Smooth muscle cell (in vitro differentiated cells): ENCODE data around the gene SIRPA. TPM values are rescaled to one million over a fixed set of nuclear protein-coding genes. Genes with fewer than 3 reads are reported as not detected.

ENCODE experiments used
- DNase-seq: peaks from one replicate; lab custom pipeline; 2025; ENCODE audit not compliant: unreplicated experiment; lab: John Stamatoyannopoulos, UW
- H2AFZ ChIP-seq: fragments of 200-600 bp; sonication (generic); 2 replicates; pipeline ENCODE4 v1.6.0; 2016; ENCODE audit warnings: antibody characterized with exemption, low read depth, mild to moderate bottlenecking
- H3F3A ChIP-seq: fragments of 200-600 bp; sonication (generic); 2 replicates; pipeline ENCODE4 v1.6.0; 2017; ENCODE audit warnings: antibody characterized with exemption, low read depth
- H3K27ac ChIP-seq: fragments of 200-600 bp; sonication (generic); 2 replicates; pipeline ENCODE4 v1.5.1; 2016; ENCODE audit warnings: low read depth, mild to moderate bottlenecking
- H3K27me3 ChIP-seq: fragments of 200-600 bp; sonication (generic); 2 replicates; pipeline ENCODE4 v1.6.1; 2016; ENCODE audit warnings: low read depth, mild to moderate bottlenecking
- H3K36me3 ChIP-seq: fragments of 200-600 bp; sonication (generic); 2 replicates; pipeline ENCODE4 v1.5.1; 2016; ENCODE audit warnings: low read depth
- H3K4me1 ChIP-seq: fragments of 200-600 bp; sonication (generic); 2 replicates; pipeline ENCODE4 v1.5.1; 2016; ENCODE audit warnings: low read depth
- H3K4me2 ChIP-seq: fragments of 200-600 bp; sonication (generic); 2 replicates; pipeline ENCODE4 v1.6.0; 2016; ENCODE audit warnings: mild to moderate bottlenecking
- H3K4me3 ChIP-seq: fragments of 200-600 bp; sonication (generic); 2 replicates; pipeline ENCODE4 v1.5.1; 2016; ENCODE audit warnings: mild to moderate bottlenecking
- H3K79me2 ChIP-seq: fragments of 200-600 bp; sonication (generic); 2 replicates; pipeline ENCODE4 v1.6.0; 2016; ENCODE audit warnings: low read depth, mild to moderate bottlenecking
- H3K9ac ChIP-seq: fragments of 200-600 bp; sonication (generic); 2 replicates; pipeline ENCODE4 v1.6.0; 2016; ENCODE audit warnings: low read depth
- H3K9me3 ChIP-seq: fragments of 200-600 bp; sonication (generic); replicated peaks from 2 replicates; pipeline ENCODE4 v1.5.1; 2016; ENCODE audit warnings: low read depth
- H4K20me1 ChIP-seq: fragments of 200-600 bp; sonication (generic); 2 replicates; pipeline ENCODE4 v1.6.0; 2016; ENCODE audit warnings: low read depth
- CTCF ChIP-seq: fragments of 200-600 bp; sonication (generic); IDR thresholded peaks from 2 replicates; pipeline ENCODE4 v1.5.1; 2017; ENCODE audit warnings: borderline replicate concordance, mild to moderate bottlenecking, antibody characterized with exemption; ENCODE audit not compliant: insufficient read depth, poor library complexity, severe bottlenecking
- WGBS: methylation state at CpG from one replicate; pipeline ENCODE4 v1.1.7; 2016; ENCODE audit warnings: low lambda C conversion rate; 5-methylcytosine and 5-hydroxymethylcytosine counted together
- polyA plus RNA-seq: library from polyadenylated mRNA; unstranded; fragments of >200 nt; fragmentation: Nextera tagmentation; extraction: Ambion mirVana; gene quantifications from 2 replicates; pipeline ENCODE4 v1.2.1, GENCODE V29; 2016
- total RNA-seq: library from RNA; depleted of rRNA; stranded (reverse); fragments of >200 nt; gene quantifications from 2 replicates; pipeline ENCODE4 v1.2.3, GENCODE V29; 2014

SIRPA gene
- total and polyA plus RNA-seq, 2 experiments from 2014 or later, result 8.3 to 14.5 TPM

DNA sequence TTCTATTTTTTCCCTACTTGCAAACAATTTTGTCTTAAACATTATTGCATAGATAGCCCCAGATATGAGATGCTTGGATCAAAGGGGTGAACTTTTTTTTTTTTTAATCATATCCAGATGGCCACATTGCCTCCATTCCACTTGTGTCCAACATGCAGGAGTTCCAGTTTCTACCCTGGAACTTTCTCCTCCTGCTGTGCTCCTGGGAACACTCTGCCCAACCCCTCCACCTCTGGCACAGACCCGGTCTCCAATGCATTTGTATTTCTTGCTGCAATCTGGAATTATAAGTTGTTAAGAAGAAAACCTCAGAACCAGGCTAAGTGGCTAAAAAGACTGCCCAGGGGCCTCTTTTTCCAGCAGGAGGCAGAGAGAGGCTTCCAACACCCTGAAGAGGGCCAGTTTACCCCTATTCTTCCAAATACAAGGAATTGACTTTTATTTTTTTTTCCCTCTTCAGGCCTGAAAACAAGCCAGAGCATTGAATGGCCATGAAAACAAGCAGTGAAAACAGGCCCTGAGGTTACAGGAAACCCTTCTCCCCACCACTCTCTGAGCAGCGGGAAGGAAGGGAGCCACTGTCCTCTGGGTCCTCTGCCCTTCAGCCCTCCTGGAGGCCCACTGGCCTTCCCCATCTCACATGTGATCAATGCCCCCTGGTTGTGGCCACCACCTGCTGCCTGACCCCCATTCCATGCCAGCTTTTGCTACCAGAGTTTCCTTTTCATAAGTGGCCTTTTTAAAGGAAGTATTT is 54.3 kb downstream of the SIRPA start:
- no peak for TF ChIP-seq CTCF
- 68% methylated on average over 2 of the region's 2 CpGs for WGBS
- H3K4me1 ChIP-seq, result peaks cover 31% of the 10 kb centered on the region
- H3K79me2 ChIP-seq, result no peaks in the 10 kb centered on the region
- no peak for DNase-seq
- H3K27me3 ChIP-seq, result peaks cover 52% of the 10 kb centered on the region
- H3K4me2 ChIP-seq, result no peak overlapping the region
- no peaks in the 10 kb centered on the region for H4K20me1 ChIP-seq
- no peak overlapping the region for H2AFZ ChIP-seq
- no peaks in the 10 kb centered on the region for H3K36me3 ChIP-seq
- H3F3A ChIP-seq, result no peaks in the 10 kb centered on the region
- H3K27ac ChIP-seq, result no peak overlapping the region
- H3K9ac ChIP-seq, result no peak overlapping the region
- H3K9me3 ChIP-seq, result no peaks in the 10 kb centered on the region
- H3K4me3 ChIP-seq, result no peak overlapping the region

GRCh38 chr20:1950836-1951235 is 55.6 kb downstream of the SIRPA start:
- Histone ChIP-seq H3K27ac (no peak overlapping the region), H2AFZ (no peak overlapping the region), H4K20me1 (no peaks in the 10 kb centered on the region), H3F3A (no peaks in the 10 kb centered on the region), H3K4me1 (peaks cover 37% of the 10 kb centered on the region), H3K79me2 (no peaks in the 10 kb centered on the region), H3K9me3 (no peaks in the 10 kb centered on the region), H3K27me3 (peaks cover 39% of the 10 kb centered on the region), H3K36me3 (no peaks in the 10 kb centered on the region), H3K9ac (no peak overlapping the region), H3K4me3 (no peak overlapping the region), H3K4me2 (no peak overlapping the region)
- no peak for TF ChIP-seq CTCF
- WGBS, result 85% methylated on average over 7 of the region's 7 CpGs
- no peak for DNase-seq

DNA sequence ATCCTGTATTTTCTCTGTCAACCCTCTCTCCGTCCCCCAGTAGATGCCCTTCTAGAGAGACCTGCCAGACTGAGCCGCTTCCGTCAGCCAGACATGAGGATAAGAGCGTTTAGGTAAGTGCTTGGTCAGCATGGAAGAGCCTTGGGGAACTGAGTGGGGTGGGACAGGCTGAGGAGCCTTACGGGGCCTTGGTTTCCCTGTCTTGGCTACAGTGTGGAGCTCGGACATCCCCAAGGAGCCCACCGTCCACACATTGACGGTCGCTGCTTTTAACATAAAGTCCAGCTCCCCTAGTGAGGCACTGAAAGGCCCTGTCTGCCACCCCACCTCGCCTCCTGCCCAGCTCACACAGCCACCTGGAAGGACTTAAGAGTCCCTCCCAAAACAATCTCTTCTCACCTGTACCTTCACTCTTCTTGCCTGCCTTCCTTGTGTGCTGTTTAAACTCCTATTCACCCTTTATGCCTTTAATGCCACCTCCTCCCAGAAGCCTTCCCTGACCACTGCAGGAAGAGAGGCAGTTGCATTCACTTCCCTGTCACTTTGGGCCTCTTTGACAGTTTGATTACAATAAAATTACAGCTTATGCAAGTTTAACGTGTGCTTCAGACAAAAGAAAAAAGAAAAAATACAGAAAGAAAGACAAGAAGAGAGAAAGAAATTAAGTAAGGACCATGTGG is 56.4 kb downstream of the SIRPA start:
- H3K9ac ChIP-seq, result no peak overlapping the region
- H3K4me1 ChIP-seq, result peaks cover 32% of the 10 kb centered on the region
- H3K27me3 ChIP-seq, result peaks cover 31% of the 10 kb centered on the region
- no peak overlapping the region for H3K4me3 ChIP-seq
- no peaks in the 10 kb centered on the region for H3F3A ChIP-seq
- TF ChIP-seq CTCF, result no peak
- no peak for DNase-seq
- no peaks in the 10 kb centered on the region for H3K36me3 ChIP-seq
- H3K9me3 ChIP-seq, result no peaks in the 10 kb centered on the region
- no peak overlapping the region for H3K4me2 ChIP-seq
- no peak overlapping the region for H3K27ac ChIP-seq
- 84% methylated on average over 11 of the region's 11 CpGs for WGBS
- no peaks in the 10 kb centered on the region for H4K20me1 ChIP-seq
- H3K79me2 ChIP-seq, result no peaks in the 10 kb centered on the region
- H2AFZ ChIP-seq, result no peak overlapping the region
